Activated T-cell treated with anti-CD3 and anti-CD28 coated beads, Interleukin-2, amount 50 U/mL, for 24 hours (primary cell): ENCODE results near the gene U2AF1.
"Not testable (repeated sequence)": the region's sequence is repeated elsewhere in the genome, so short reads cannot be mapped to it uniquely, and the experiment has no call there.

Source experiments
- DNase-seq: peaks from one replicate; pipeline ENCODE4 v3.0.0-alpha.2; 2020
- H3K27ac Mint-ChIP-seq: 2 replicates; pipeline ENCODE4 v1.8.0; 2020; ENCODE audit warnings: mild to moderate bottlenecking, mixed read lengths
- H3K27me3 Mint-ChIP-seq: 2 replicates; pipeline ENCODE4 v1.8.0; 2020; ENCODE audit warnings: mixed read lengths
- H3K36me3 Mint-ChIP-seq: 2 replicates; pipeline ENCODE4 v1.8.0; 2020; ENCODE audit warnings: low read depth, mixed read lengths
- H3K4me1 Mint-ChIP-seq: 2 replicates; pipeline ENCODE4 v1.8.0; 2020; ENCODE audit warnings: low read depth, mixed read lengths
- H3K4me3 Mint-ChIP-seq: 2 replicates; pipeline ENCODE4 v1.8.0; 2020; ENCODE audit warnings: mild to moderate bottlenecking, moderate library complexity, mixed read lengths
- H3K9me3 Mint-ChIP-seq: 2 replicates; pipeline ENCODE4 v1.8.0; 2020; ENCODE audit warnings: mixed read lengths

U2AF1 gene

DNA sequence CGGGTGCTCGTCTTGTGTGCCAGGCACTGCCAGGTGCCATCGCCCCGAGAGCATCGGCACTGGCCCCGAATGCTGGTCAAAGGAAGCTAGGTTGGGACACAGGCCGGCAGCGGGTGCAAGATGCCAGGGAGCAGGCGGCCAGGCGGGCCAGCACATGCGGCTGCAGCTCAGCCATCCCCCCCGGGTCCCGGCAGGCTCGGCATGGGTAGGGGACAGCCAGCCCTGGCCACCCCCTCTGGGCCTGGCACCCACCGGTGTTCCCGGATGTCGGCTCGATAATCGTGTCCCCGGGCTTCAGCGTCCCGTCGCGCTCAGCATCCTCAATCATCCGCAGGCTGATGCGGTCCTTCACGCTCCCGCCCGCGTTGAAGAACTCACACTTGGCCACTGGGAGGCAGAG lies 41.4 kb downstream of the U2AF1 start:
- H3K9me3 Mint-ChIP-seq, H3K27ac Mint-ChIP-seq, H3K27me3 Mint-ChIP-seq, H3K4me3 Mint-ChIP-seq, H3K4me1 Mint-ChIP-seq, DNase-seq, H3K36me3 Mint-ChIP-seq: not testable (repeated sequence)

DNA sequence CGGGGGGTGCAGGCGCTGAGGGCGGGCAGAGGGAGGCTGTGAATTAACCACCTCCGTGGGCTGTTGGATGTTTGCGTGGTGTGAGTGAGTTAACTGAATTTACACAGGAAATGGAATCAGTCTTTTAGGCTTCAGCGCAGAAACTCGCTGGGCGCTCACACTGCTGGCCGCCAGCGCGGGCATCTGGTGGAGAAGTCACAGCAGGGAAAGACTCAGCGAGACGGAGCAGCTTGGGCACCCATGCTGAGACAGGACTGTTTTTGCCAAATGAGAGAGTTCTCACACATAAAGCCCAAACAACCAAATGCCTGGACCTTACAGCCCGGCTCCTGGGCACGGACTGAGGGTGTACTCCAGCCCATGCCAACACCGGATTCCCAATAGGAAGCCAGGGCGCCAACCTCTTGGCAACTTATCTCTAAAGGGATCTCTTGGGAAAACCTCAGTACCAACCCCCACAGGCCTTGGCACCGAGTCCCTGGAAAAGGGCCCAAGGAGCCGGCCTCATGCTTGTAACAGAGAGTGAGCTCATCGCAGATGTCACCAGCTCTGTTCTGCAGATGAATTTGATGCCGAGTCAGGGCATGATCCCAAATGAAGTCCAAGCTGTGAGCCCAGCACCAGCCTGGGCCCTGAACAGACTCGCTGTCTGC lies 43.0 kb downstream of the U2AF1 start:
- H3K27me3 Mint-ChIP-seq, DNase-seq, H3K9me3 Mint-ChIP-seq, H3K4me1 Mint-ChIP-seq, H3K27ac Mint-ChIP-seq, H3K36me3 Mint-ChIP-seq, H3K4me3 Mint-ChIP-seq: not testable (repeated sequence)

DNA sequence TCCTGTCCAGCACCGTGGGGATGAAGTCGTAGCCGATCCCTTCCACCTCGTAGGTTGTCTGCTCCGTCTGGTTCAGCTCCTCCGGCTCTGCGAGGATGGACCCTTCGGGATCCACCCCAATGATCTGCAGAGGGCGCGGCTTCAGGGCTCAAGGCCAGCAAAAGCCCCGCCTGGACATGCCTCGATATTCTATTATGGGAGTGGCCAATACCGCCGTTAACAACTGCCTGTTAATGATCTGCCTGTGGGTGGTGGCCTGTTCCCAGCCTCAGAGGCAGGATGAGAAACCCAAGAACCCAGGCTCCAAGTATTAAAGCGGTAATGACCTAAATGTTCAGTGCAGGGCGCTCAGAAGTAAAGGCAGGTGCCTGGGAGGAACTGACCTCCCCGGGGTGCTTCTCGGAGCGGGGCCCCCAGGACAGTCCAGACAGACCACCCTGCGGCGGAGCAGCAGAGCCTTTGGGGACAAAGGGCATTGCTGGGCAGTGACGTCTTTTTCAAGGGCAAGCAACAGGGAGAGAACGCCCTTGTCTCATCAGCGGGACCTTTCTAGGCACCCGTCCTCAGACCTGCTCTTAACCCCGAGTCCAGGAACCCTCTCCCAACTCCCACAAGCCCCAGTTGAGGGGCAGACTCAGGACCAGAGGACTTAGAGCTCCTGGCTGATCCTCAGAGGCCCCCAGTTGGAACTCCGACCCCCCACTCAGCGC lies 44.3 kb downstream of the U2AF1 start:
- not testable (repeated sequence) for H3K9me3 Mint-ChIP-seq, H3K4me1 Mint-ChIP-seq, H3K27me3 Mint-ChIP-seq, H3K36me3 Mint-ChIP-seq, H3K27ac Mint-ChIP-seq, H3K4me3 Mint-ChIP-seq, DNase-seq

DNA sequence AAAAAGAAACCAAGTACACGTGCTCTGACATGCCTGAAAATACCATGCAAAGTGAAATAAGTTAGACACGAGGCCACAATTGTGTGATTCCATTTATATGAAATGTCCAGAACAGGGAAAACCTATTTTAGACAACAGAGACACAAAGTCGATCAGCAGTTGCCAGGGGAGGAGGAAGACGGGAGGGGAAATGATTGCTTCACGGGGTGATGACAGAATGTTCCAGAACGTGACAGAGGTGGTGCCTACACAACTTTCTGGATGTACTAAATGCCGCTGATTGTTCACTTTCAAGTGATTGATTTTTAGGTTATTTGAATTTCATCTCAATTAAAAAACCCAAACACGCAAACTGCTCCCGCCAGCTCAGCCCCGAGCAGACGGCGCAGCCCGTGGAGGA lies 54.3 kb downstream of the U2AF1 start:
- H3K27me3 Mint-ChIP-seq, DNase-seq, H3K36me3 Mint-ChIP-seq, H3K9me3 Mint-ChIP-seq, H3K4me1 Mint-ChIP-seq, H3K27ac Mint-ChIP-seq, H3K4me3 Mint-ChIP-seq: not testable (repeated sequence)

DNA sequence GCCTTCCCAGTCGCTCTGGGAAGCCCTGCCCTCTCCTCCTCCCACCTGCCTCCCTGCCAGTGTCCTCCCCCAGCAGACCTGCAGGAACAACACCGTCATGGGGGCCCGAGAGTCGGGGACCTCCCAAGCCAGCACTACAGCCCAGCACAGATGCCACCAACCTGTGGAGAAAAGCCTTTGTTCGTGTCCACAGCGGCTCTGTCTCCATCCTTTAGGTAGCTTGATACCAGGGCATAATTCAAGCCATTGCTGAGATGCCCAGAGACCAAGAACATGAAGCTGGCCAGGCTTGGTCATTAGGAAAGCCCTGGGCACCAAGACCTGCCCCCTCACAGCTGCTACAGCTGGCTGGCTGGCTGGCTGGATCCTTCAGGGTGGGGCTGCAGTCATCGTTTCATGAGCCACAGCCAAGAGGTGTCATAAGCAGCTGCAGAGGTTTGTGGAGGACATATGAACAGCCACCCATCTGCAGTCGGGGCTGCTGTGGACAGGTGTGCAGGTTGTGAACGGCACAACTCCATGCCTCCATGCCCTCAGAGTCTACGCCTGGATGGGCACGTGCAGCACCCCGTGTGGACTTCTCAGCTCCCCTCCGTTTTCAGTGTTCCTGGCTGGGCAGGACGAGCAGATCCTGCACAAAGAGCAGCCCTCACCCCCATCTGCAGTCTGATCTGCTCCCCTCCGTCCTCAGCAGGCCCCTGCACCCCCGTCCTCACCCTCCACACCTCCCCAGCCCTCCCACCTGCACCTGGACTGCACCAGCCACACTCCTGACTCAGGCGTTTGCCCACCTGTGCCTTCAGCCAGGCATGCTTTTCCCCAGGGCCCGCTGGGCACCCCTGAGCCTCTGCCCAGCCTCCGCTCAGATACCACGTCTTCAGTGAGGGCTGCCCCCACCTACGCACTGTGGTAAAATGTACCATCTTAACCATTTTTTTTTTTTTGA lies 61.2 kb downstream of the U2AF1 start:
- peak; percentile 37 for DNase-seq
- not testable (repeated sequence) for H3K27me3 Mint-ChIP-seq, H3K4me1 Mint-ChIP-seq, H3K4me3 Mint-ChIP-seq, H3K36me3 Mint-ChIP-seq, H3K9me3 Mint-ChIP-seq, H3K27ac Mint-ChIP-seq

DNA sequence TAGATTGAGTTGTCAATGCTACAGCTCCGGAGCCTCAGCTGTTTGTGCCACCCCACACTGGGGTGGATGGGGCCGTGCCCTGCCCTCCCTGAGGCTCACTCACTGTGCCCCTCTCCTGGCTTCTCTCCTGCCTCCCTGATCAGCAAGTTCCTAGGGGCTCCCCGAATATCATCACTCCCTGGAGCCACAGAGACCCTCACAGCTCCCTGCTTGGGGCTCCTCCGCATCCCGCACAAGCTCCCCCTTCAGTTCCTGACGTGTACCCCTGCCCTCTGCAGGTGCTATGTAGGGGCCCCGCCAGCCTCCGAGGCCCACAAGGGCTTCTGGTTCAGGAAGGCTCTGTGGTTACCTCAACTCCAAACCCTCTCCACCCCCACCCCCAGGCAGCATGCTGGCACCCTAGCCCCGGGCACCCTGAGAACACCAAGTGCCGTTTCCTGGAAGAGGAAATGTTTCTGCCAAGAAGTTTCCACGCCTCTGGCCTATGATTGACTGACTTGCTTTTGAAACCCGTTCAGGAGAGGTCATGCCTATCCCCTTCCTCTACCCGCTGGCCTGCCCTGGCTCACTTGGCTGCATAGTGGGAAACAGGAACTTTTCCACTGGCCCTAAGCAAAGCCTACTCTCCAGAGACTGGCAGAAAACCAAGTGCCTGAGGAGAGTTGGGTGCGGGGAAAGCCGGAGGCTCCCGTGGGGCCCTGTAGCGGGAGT lies 62.0 kb downstream of the U2AF1 start:
- not testable (repeated sequence) for H3K4me3 Mint-ChIP-seq

DNA sequence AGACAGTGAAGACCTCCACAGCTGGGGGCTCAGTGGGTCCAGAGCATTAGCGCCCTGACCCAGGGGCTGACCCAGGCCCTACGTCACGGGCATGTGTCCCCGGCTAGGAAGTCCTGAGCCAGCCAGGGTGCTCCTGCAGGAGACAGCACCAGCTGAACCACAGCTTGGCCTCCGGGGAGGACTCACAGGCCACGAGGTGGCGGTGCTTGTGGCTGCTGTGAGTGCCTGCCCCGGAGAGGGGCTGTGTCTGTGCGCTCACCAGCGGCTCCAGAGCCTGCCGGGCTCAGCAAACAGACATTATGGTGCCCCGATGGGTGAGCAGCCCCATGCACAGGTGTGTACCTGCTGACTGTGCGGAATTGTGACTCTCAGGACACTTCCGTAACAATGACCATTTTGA lies 62.8 kb downstream of the U2AF1 start:
- DNase-seq, H3K27ac Mint-ChIP-seq: not testable (repeated sequence)

More for the DNA sequence above, 62.0 kb downstream of the U2AF1 start:
- not testable (repeated sequence) for H3K36me3 Mint-ChIP-seq, H3K4me1 Mint-ChIP-seq, H3K27me3 Mint-ChIP-seq, DNase-seq, H3K9me3 Mint-ChIP-seq
- peak overlapping the region; percentile 69 for H3K27ac Mint-ChIP-seq

DNA sequence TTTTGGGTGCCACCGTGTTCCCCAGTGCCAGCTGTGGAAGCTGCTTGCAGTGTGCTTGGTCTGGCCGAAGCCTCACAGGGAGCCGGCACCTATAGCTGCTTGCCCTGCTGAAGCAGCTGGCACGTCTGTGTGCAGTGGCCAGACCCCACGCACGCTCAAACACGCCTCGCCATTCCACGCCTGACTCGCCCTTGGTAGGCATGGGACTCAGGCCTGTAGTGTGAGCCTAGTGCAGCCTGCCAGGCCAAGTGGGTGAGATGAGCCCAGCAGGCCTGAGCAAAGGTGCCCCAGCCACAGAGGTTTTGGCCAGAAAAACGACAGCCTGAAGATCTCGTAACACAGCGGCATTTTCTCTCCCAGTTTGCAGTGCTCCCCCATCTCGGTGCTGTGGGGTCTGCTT lies 64.1 kb downstream of the U2AF1 start:
- H3K9me3 Mint-ChIP-seq, H3K27ac Mint-ChIP-seq, H3K36me3 Mint-ChIP-seq, H3K27me3 Mint-ChIP-seq, DNase-seq, H3K4me3 Mint-ChIP-seq, H3K4me1 Mint-ChIP-seq: not testable (repeated sequence)

More for the DNA sequence above, 62.8 kb downstream of the U2AF1 start:
- not testable (repeated sequence) for H3K4me1 Mint-ChIP-seq, H3K36me3 Mint-ChIP-seq, H3K4me3 Mint-ChIP-seq, H3K9me3 Mint-ChIP-seq, H3K27me3 Mint-ChIP-seq
